GM10266 (cell line): ENCODE measurements around the gene PTPRN2.

ENCODE experiments used
- DNase-seq: peaks from one replicate; pipeline ENCODE4 v3.0.0; 2012; ENCODE audit errors: extremely low spot score
- TF ChIP-seq, protein P1 (sequence below): IDR thresholded peaks from 2 replicates; pipeline ENCODE4 v1.5.1; 2012; ENCODE audit warnings: mild to moderate bottlenecking, low read depth; ENCODE audit not compliant: control insufficient read depth, insufficient read depth; ENCODE audit errors: missing control alignments

Gene PTPRN2

DNA sequence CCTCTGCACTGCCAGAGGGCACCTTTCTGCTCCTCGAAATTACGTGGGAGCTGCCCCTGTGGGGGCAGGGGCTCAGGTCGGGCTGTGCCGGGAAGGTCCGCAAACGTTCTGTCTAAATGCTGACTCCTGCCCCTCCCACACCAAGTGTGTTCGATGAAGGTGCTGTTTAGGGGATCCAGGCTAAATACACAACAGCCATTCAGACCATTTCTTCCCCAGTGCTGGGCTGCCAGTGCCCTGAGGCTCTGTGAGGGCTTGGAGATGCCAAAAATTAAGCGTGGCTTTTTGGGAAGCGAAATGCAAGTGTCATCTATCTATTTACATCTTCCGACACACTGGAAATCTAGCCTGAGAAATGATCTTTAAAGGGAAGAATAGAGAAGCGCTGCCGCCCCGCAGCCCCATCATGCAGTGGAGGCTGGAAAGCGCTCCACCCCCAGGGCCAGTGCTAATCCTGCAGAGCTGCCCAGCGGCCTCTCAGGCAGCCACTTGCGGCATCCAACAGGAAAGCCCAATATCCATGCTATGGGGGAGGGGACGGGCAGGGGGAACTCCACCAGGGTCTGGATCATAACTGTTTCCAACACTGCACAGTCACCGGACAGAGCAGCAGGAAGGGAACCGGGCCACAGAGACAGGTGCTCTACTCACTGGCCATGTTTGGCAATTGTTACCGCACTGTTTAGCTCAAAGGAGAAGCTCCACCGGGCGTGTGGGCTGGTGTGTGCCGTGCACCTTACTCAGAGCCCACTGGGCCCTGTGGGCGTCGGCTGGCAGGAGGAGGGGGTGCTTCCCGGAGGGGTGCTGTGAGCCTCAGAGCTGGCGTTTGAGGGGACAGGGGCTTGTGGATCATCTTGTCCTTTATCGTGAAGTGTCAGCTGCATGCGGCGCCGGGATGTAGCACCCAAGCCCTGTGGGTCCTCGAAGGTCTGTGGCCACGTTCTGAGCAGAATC, 1045.3 kb downstream of the PTPRN2 start:
- DNase-seq, result no peak
- TF ChIP-seq, protein P1, sequence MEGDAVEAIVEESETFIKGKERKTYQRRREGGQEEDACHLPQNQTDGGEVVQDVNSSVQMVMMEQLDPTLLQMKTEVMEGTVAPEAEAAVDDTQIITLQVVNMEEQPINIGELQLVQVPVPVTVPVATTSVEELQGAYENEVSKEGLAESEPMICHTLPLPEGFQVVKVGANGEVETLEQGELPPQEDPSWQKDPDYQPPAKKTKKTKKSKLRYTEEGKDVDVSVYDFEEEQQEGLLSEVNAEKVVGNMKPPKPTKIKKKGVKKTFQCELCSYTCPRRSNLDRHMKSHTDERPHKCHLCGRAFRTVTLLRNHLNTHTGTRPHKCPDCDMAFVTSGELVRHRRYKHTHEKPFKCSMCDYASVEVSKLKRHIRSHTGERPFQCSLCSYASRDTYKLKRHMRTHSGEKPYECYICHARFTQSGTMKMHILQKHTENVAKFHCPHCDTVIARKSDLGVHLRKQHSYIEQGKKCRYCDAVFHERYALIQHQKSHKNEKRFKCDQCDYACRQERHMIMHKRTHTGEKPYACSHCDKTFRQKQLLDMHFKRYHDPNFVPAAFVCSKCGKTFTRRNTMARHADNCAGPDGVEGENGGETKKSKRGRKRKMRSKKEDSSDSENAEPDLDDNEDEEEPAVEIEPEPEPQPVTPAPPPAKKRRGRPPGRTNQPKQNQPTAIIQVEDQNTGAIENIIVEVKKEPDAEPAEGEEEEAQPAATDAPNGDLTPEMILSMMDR, result no peak

DNA sequence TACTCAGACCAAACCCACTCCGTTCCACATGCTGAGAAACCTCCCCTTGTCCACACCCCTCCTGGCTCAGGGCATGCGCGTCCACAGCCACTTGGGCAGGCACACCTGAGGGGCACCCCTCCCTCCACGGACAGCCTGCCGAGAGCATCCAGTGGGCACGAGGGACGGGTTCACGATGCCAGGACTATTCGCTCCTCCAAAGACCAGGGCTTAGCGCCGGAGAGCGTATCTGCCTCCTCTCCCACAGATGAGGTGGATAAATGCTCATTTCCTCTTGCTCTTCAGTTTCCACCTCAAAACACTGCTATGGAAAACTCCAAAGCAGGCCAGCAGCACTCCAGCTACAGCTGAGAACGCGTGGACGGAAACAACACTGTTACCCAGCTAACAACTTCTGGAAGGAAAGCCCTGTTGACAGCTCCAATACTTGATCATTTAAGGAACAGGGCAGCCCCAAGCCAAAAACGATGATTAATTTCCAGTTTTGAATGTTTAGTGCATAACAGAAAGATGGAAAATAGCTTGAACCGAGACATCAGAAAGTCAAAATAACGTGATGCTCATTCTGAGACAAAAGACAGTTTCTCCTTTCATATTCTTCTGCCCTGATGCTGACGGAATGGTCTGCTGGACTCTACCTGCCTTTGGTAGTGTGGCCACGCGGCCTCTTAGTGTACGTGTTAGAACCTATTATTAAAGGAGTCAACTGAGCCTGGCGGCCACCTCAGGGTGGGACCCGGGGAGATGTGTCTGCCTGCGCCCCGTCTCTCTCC, 1046.1 kb downstream of the PTPRN2 start:
- no peak for DNase-seq
- TF ChIP-seq, protein P1, result no peak

DNA sequence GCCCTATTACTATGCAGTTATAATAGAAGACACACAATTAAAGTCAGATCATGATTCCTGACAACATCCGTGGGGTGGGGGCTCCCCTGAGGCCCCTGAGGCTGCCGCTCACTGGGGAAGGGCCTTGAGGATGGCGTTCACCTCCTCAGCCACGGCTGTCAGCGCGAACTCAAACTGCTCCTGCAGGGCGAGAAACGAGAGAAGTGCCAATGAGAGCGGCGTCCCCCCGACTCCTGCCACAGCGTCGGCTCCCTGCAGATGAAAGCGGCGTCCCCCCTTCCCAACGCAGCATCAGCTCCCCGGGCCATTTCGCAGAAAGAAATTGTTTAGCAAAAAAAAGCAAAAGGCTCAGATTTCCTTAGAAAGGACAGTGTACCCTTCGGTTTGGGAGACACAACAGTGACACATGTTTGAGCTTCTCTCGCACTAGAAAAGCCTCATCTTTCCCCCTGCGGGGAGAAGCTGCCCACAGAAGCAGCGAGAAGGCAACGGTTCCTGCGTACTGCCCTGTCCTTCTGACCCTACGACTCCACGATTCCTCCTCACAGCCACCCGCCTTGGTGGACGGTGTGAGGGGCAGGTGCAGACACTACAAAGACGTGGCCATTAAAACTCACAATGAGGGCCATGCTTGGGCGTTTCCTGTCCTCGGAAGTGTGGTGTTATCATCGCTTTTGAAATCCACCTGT, 1046.9 kb downstream of the PTPRN2 start:
- no peak for DNase-seq
- TF ChIP-seq, protein P1, result no peak

DNA sequence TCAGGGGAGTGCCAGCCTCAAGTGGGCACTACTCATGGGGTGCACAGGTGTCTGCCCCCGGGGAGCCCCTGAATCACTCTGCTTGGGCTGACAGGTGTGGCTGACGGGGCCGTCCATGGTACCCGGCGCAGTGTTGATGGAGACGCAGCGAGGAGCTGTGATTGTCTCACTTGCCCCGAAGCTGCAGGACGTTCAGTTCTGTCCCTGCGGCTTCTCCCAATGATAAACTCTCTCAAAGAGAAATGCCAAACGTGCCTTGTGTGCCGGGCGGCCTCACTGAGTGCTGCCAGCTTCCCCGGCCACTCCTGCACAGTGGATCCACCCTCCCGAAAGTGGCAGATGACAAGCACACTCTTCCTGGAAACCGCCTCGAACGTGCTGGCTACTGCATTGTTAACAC, 1047.6 kb downstream of the PTPRN2 start:
- TF ChIP-seq, protein P1, result no peak
- DNase-seq, result no peak

DNA sequence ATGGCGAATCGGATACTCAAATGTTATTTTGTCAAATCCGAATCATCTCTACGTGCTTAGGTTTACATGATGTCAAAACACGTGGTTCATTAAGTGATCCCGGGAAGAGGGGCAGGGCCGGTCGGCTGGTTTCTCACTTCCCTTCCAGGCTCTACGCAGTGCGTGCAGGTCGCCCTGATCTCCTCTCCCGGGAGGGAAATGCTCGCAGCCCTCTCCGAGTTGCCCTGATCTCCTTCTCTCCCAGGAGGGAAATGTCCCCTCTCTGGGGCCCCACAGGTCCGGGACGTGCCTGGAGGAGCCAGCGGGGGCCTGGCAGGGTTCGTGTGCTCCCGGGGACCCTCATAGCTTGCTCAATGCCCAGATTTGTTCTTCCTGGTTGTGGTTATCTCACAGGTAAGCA, 1048.1 kb downstream of the PTPRN2 start:
- no peak for DNase-seq
- TF ChIP-seq, protein P1, result no peak

DNA sequence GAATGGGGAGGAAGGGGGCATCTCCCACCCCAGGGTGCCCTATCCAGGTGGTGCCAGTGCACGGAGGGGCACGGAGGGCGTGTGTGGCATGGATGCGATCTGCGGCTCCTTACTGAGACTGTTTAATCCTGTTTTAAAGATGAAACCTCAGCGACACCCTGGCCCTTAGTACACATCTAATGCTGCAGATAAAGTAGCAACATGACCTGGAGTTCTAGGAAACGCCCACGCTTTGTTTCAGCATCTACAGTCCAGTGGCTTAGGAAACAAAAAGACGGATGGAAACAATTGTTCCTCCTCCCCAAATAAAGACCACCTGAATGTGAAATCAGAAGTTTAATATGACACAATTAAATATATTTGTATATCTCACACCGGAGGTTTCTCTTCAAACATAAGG, 1048.9 kb downstream of the PTPRN2 start:
- DNase-seq, result no peak
- TF ChIP-seq, protein P1, result no peak

DNA sequence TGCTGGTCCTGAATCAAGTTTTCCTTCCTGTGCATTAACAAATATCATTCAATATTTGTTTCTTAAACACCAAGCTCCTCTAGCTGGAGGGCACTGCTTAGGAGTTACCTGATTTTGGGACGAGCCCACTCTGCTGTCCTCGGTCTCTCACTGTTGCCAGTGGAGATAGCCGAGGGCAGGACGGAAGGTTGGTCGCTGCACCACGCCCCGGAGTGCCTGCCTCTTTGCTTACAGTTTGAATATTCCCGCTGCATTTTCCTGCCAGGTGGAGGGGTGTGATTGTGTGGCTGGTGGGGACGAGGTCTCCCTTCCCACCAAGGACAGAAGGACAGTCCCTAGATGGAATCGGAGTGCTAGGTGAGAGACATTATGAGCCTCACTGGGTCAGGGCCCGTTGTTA, 1049.3 kb downstream of the PTPRN2 start:
- no peak for DNase-seq
- TF ChIP-seq, protein P1, result no peak
